NT2/D1 (cell line): Measurements from ENCODE around the gene POLG.

Experiments used
- SUZ12 ChIP-seq: IDR thresholded peaks from 2 replicates; pipeline ENCODE4 v1.6.1; 2011; ENCODE audit not compliant: insufficient read length, insufficient read depth; ENCODE audit errors: extremely low read depth
- YY1 ChIP-seq: IDR thresholded peaks from 2 replicates; pipeline ENCODE4 v1.6.1; 2011; ENCODE audit not compliant: insufficient read length, insufficient read depth
- ZNF274 ChIP-seq: IDR thresholded peaks from 2 replicates; pipeline ENCODE4 v1.6.1; 2011; ENCODE audit warnings: mild to moderate bottlenecking, low read depth, low read length

DNA sequence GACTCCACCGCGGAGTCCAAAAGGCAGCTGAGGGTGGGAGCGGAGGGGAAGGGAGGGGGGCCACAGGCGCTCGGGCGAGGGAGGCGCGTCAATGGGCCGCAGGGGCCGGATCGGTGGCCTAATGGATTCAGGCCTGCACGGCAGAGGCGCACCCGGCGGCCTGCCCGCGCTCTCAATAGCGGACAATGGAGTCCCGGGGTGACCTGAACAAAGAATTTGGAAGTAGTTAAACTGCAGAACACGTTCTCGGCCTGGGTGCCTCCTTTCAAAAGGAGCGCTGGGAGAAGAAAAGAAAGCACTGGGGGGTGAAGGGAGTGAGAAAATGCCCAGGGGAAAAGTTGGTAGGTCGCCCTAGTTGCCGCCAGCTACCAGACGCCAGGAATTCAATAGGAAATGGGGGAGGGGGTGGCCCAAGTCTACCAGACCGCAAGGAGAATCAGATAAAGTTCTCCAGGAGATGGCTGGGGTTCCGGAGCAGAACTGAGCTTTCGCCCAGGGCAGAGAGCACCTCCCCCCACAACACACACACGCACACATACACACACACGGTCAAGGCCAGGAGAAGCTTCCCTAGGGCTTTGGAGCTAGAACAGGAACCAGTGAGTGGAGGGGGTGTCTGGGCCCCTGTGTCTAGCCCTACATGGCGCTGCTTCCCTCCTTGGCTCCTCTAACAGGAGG lies 25.8 kb upstream of the POLG start:
- TF ChIP-seq YY1 (no peak), ZNF274 (no peak), SUZ12 (no peak)
